Loucy (cell line): ENCODE data around the gene POLR2J2.
"Not testable (repeated sequence)": the region's sequence is repeated elsewhere in the genome, so short reads cannot be mapped to it uniquely, and the experiment has no call there.

Source experiments
- H2AFZ ChIP-seq: fragments of 200-600 bp; sonication (generic); 2 replicates; pipeline ENCODE4 v1.6.0; 2016; ENCODE audit warnings: antibody characterized with exemption, mild to moderate bottlenecking, low read length, moderate library complexity
- H3F3A ChIP-seq: fragments of 200-600 bp; 2 replicates; pipeline ENCODE4 v1.6.0; 2016; ENCODE audit warnings: antibody characterized with exemption, low read depth, mild to moderate bottlenecking
- H3K27me3 ChIP-seq: fragments of 200-600 bp; sonication (generic); 2 replicates; pipeline ENCODE4 v1.6.1; 2014; ENCODE audit warnings: low read length, mild to moderate bottlenecking; ENCODE audit not compliant: insufficient read depth, poor library complexity, severe bottlenecking
- H3K36me3 ChIP-seq: fragments of 200-600 bp; sonication (generic); 2 replicates; pipeline ENCODE4 v1.6.1; 2016; ENCODE audit warnings: low read length; ENCODE audit not compliant: insufficient read depth
- H3K4me1 ChIP-seq: fragments of 200-600 bp; sonication (generic); 2 replicates; pipeline ENCODE4 v1.5.1; 2014; ENCODE audit warnings: low read length, mild to moderate bottlenecking; ENCODE audit not compliant: insufficient read depth, poor library complexity, severe bottlenecking
- H3K4me2 ChIP-seq: fragments of 200-600 bp; sonication (generic); 2 replicates; pipeline ENCODE4 v1.6.0; 2014; ENCODE audit warnings: antibody characterized with exemption, low read length, low read depth, mild to moderate bottlenecking; ENCODE audit not compliant: poor library complexity, severe bottlenecking
- H3K4me3 ChIP-seq: fragments of 200-600 bp; sonication (generic); 2 replicates; pipeline ENCODE4 v1.5.1; 2014; ENCODE audit warnings: low read length, mild to moderate bottlenecking, mixed read lengths; ENCODE audit not compliant: poor library complexity, severe bottlenecking
- H3K79me2 ChIP-seq: fragments of 200-600 bp; sonication (generic); 2 replicates; pipeline ENCODE4 v1.6.1; 2014; ENCODE audit warnings: low read length; ENCODE audit not compliant: insufficient read depth
- H3K9ac ChIP-seq: fragments of 200-600 bp; sonication (generic); 2 replicates; pipeline ENCODE4 v1.6.0; 2014; ENCODE audit warnings: mild to moderate bottlenecking, low read depth, low read length, moderate library complexity; ENCODE audit not compliant: poor library complexity, severe bottlenecking
- H3K9me2 ChIP-seq: fragments of 200-600 bp; sonication (generic); replicated peaks from 2 replicates; pipeline ENCODE4 v1.6.1; 2016; ENCODE audit warnings: low read depth, low read length, mixed read lengths
- H3K9me3 ChIP-seq: fragments of 200-600 bp; sonication (generic); 2 replicates; pipeline ENCODE4 v1.6.1; 2014; ENCODE audit warnings: mild to moderate bottlenecking, antibody characterized with exemption, low read length, low read depth; ENCODE audit not compliant: insufficient read depth
- H4K20me1 ChIP-seq: fragments of 200-600 bp; sonication (generic); 2 replicates; pipeline ENCODE4 v1.6.0; 2014; ENCODE audit warnings: antibody characterized with exemption, low read length, mild to moderate bottlenecking; ENCODE audit not compliant: insufficient read depth, poor library complexity, severe bottlenecking

Gene POLR2J2

DNA sequence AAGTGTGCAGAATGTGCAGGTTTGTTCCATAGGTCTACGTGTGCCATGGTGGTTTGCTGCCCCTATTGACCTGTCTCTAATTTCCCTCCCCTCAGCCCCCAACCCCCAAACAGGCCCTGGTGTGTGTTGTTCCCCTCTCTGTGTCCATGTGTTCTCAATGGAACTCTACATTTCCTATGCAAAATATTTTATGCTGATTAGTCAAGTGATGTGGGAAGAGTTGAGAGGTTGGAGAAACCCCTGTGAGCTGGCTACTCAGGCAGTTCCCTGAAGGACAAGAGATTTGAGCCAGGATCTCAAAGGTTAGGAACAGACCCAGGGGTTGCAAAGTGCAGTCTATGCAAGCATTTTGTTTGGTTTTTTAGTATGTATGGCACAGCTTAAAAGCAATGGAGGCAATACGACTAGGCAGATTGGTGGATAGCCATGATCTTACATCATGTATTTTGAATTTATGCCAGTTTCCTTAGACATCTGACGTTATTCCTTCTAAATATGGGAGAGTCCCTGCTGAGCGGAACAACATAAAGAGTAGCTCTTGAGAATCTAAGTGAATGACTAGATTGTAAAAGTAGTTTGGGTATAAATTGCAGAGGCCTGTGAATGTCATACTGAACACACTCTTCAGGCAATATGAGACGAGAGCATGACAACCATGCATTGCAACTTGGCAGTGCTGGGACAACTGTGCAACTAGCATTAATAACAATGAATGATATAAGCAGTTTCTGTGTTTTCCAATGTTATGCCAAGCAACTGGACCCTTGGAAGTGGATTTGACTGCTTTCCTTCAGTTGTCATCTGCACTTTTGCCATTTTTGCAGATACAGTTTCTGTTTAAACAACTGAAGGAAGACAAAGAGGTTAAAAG is 26.4 kb upstream of the POLR2J2 start:
- H3K4me1 ChIP-seq, H4K20me1 ChIP-seq, H3K9me2 ChIP-seq, H3K4me3 ChIP-seq, H3K79me2 ChIP-seq, H3F3A ChIP-seq, H2AFZ ChIP-seq, H3K9me3 ChIP-seq, H3K27me3 ChIP-seq, H3K36me3 ChIP-seq, H3K9ac ChIP-seq, H3K4me2 ChIP-seq: not testable (repeated sequence)

DNA sequence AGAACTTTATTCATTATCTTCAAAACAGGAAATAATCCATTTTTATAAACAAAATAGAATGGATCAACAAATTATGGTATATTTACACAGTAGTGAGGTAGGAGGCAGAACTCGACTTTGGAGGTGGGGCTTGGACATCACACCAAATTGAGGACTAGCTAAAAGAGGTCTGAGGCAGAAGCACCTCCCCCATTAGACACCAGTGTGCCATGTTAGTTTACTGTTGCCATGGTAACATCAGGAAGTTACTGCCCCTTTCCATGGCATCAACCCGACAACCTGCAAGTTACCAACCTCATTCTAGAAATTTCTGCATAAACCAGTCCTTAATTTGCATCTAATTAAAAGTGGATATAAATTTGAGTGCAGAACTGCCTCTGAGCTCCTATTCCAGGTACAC is 24.5 kb upstream of the POLR2J2 start:
- H3K9ac ChIP-seq, H3K9me2 ChIP-seq, H3K9me3 ChIP-seq, H4K20me1 ChIP-seq, H3K4me2 ChIP-seq, H3K36me3 ChIP-seq, H3K79me2 ChIP-seq, H3F3A ChIP-seq, H2AFZ ChIP-seq, H3K4me3 ChIP-seq, H3K27me3 ChIP-seq, H3K4me1 ChIP-seq: not testable (repeated sequence)

DNA sequence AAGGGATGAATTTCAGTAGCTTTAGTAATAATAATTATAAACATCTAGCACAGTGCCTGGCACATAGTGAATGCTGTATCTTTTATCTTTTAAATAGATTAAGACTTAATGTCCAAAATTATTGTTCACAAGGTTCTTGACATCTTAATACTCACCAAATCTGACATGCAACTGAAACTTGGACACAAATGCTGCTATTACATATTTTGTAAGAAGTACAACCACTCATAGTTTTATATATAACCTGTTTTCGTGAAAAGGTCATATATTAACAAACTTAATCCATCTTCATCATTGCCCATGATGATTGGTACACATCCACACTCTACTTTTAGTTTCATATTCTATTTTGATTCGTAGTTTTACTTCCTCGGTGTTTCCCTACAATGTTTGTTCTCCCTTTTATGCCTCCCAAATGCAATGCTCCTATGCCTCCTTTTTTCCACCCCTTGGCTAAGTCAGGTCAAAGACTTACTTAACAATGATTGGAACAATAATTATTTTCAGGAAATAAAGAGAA is 23.6 kb upstream of the POLR2J2 start:
- not testable (repeated sequence) for H3K9me2 ChIP-seq, H3K79me2 ChIP-seq, H3K36me3 ChIP-seq, H3K4me3 ChIP-seq, H2AFZ ChIP-seq, H3F3A ChIP-seq, H3K4me1 ChIP-seq, H3K4me2 ChIP-seq, H3K9ac ChIP-seq, H3K27me3 ChIP-seq, H4K20me1 ChIP-seq, H3K9me3 ChIP-seq

DNA sequence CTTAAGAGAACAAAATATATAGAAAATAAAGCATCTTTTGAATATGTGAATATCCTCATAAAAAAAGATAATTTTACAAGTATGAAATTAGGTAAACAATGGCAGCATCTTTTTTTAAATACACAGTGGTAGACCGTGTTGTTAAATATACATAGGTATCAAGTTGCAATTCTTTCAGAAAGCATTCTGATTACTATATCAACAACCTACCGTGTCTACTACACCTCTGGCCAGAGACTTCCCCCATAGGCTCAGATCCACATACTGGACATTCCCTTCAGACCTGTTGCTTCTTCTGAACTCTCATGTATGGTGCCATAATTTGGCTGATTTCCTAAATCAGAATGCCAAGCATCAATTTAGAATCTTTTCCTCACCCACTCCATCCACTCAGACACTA is 22.5 kb upstream of the POLR2J2 start:
- H3K9ac ChIP-seq, H3K36me3 ChIP-seq, H3K9me3 ChIP-seq, H3K4me2 ChIP-seq, H3K9me2 ChIP-seq, H3K4me3 ChIP-seq, H2AFZ ChIP-seq, H3K27me3 ChIP-seq, H4K20me1 ChIP-seq, H3F3A ChIP-seq, H3K4me1 ChIP-seq, H3K79me2 ChIP-seq: not testable (repeated sequence)

DNA sequence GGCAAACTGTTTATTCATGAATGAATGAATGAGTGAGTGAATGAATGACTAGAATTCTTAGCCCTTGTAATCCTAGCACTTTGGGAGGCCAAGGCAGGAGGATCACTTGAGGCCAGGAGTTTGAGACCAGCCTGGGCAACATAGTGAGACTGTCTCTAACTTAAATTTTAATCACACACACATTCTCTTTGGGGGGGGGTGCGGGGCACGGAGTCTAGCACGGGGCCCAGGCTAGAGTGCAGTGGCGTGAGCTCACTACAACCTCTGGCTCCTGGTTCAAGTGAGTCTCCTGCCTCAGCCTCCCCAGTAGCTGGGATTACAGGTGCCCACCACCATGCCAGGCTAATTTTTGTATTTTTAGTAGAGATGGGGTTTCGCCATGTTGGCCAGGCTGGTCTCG is 19.1 kb upstream of the POLR2J2 start:
- H3K4me1 ChIP-seq, H3K4me2 ChIP-seq, H3F3A ChIP-seq, H4K20me1 ChIP-seq, H3K9ac ChIP-seq, H3K79me2 ChIP-seq, H2AFZ ChIP-seq, H3K9me2 ChIP-seq, H3K9me3 ChIP-seq, H3K27me3 ChIP-seq, H3K36me3 ChIP-seq, H3K4me3 ChIP-seq: not testable (repeated sequence)

DNA sequence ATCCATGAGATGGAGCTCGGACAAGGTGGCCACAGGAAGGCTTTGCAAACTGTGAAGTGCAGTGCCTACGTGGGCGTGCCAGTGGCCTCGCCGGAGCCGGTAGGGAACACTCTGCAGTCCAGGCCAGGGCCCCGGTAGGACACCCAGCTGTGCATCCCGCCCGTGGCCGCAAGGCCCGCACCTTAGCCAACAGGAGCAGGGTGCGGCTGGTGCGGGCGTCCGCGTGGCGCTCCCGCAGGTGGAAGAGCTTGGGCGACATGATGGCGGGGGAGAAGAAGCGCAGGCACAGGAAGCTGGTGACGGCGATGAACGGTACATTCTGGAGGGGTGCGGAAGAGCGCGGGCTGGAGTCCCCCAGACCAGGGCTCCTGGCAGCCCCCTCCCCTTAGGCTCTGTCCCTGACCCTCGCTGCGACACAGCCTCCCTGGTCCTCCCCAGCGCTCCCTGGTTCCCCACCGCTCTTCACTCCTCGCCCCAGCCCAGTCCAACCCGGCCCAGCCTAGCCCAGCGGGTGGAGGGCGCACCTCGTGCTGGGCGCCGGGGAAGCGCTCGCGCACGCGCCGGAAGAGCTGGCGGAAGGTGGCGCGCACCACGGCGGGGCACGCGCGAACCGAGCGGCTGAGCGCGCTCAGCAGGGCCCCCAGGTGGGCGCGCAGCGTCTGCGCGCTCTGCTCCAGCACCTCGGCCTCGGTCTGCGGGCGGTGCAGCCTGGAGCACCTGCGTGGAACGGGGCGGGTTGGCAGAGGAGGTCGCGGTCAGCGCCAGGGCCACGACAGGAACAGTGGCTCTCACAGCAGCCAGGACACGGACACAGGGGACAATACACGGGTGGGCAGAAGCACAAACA is 18.2 kb upstream of the POLR2J2 start:
- not testable (repeated sequence) for H3F3A ChIP-seq, H4K20me1 ChIP-seq, H3K27me3 ChIP-seq, H3K36me3 ChIP-seq, H3K4me2 ChIP-seq, H2AFZ ChIP-seq, H3K9me2 ChIP-seq, H3K9me3 ChIP-seq, H3K4me1 ChIP-seq, H3K9ac ChIP-seq, H3K79me2 ChIP-seq
- peak overlapping the region; percentile 43 for H3K4me3 ChIP-seq

DNA sequence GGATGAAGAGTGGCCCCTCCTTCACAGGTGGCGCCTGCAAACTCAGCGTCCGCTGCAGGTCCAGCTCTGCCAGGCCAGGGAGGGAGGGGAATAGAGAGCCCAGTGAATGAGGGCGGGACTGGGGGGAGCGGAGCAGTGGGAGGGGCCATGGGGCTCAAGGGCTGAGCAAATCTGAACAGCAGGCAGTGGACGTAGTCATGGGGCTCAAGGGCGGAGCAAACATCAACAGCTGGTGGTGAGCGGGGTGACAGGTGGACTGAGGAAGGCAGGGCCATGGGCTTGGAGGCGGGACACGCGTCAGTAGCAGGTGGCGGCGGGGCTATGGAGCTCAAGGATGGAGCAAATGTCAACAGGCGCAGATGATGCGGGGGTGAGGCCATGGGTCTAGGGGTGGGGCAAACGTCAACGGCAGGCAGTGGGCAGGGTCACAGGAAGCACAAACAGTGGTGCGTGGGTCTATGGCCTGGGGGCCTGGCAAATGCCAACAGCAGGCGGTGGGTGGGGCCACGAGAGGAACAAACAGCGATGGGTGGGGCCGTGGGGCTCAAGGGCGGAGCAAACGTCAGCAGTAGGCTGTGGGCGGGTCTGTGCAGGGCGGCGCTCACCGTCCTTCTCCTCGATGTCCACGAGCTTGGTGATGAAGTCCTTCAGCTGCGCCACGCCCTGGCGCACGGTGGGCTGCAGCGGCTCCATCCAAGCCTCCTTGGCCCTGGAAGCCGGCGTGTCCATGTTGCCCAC is 17.0 kb upstream of the POLR2J2 start:
- not testable (repeated sequence) for H3K4me3 ChIP-seq, H3K9me3 ChIP-seq, H3K9ac ChIP-seq, H3K4me2 ChIP-seq, H3K27me3 ChIP-seq, H3K79me2 ChIP-seq, H2AFZ ChIP-seq, H3K4me1 ChIP-seq, H3K9me2 ChIP-seq, H3F3A ChIP-seq, H4K20me1 ChIP-seq, H3K36me3 ChIP-seq
